SW480 (cell line): ENCODE measurements around the gene FSCN2.
A peak's percentile ranks its signal among the peaks of the same experiment; 100 is the strongest.

Experiments used
- DNase-seq: peaks from one replicate; pipeline ENCODE4 v3.0.0-alpha.2; 2016; ENCODE audit warnings: low spot score

Gene FSCN2

DNA sequence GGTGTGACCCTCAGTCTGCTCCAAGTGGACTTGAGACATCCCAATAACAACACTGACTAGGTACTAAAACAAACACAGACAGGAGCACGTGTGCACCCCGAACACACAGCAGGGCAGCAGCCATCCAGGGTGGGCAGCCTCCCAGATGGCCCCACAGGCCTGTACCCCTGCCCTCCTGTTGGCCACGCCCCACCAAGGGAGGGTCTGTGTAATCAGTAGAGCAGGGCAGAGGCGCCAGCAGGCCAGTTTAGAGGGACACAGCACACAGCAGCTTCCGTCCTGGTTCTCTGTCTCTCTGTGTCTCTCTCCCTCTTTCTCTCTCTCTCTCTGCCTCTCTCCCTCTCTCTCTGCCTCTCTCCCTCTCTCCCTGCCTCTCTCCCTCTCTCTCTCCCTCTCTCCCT is 37.0 kb upstream of the FSCN2 start:
- no peak for DNase-seq

DNA sequence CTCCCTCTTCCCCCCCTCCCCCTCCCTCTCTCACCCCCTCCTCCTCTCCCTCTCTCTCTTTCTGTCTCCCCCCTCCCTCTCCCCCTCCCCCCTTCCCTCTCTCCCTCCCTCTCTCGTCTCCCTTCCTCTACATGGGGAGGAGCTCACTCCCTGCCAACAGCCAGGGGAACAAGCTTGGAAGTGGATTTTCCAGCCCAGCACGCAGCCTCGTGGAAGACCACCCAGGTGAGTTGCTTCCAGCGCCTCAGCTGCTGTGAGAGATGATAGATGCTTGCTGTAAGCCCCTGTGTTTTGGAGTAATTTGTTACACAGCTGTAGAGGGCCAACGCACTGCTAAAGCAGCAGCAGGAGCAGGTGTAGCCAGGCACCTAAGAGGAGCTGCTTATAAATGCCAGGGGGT is 36.4 kb upstream of the FSCN2 start:
- no peak for DNase-seq

DNA sequence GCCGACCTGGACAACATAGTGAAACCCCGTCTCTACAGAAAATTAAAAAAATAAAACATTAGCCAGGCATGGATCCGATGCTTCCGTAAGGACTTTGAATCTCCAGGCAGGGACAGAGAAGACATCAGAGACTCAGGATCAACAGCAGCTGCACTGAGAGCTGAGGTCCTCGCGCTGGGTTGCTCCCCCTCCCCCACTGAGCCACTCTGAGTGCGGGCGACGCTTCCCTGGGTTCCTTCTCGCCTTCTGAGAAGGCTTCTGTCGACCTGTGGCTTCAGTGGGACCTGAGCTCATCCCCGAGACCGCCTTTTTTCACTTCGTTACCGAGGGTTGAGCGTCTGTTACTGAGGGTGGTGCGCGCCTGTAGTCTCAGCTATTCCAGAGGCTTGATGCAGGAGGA is 36.0 kb upstream of the FSCN2 start:
- DNase-seq, result no peak

DNA sequence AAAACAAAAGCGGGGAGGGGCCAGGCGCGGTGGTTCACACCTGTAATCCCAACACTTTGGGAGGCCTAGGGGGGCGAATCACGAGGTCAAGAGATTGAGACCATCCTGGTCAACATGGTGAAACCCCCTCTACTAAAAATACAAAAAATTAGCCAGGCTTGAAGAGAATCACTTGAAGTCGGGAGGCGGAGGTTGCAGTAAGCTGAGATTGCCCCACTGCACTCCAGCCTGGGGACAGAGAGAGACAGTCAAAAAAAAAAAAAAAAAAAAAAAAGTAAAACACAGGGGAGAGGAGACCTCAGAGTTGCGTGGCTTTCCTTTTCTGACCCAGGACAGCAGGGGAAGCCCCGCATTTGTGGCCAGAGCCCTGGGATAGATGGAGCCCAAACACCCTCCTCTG is 35.5 kb upstream of the FSCN2 start:
- no peak for DNase-seq

DNA sequence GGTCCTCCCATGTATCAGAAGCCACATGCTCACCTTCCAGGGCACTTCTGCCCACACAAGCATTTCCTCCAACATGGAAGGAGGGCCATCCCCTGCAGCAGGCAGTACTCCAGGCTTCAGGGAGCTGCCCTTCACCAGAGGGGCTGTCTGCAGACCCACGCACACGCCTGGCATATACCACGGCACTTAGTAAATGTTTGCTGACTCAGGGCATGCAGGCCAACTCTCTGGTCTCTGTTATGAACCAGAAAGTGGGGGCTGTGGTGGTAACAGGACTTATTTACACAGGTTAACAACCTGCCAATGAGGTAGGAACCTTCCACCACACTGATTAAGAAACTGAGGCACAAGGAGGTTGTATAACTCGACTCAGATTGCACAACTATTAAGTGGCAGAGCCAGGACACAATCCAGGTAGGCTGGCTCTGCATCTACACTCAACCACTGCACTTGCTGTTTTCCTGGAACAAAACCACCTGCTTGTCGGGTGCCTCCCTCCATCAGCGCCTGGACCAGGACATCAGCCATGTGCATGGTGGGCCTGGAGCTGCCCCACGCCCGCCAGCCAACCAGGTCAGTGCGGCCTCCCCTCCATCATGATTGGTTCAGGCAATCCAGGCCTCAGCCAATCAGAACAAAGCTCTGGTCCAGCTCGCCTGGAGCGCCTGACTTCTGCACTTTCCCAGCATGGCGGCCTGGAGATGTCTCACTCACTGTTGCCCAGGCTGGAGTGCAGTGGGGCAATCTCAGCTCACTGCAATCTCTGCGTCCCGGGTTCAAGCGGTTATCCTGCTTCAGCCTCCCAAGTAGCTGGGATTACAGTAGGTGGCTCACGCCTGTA is 34.8 kb upstream of the FSCN2 start:
- no peak for DNase-seq

DNA sequence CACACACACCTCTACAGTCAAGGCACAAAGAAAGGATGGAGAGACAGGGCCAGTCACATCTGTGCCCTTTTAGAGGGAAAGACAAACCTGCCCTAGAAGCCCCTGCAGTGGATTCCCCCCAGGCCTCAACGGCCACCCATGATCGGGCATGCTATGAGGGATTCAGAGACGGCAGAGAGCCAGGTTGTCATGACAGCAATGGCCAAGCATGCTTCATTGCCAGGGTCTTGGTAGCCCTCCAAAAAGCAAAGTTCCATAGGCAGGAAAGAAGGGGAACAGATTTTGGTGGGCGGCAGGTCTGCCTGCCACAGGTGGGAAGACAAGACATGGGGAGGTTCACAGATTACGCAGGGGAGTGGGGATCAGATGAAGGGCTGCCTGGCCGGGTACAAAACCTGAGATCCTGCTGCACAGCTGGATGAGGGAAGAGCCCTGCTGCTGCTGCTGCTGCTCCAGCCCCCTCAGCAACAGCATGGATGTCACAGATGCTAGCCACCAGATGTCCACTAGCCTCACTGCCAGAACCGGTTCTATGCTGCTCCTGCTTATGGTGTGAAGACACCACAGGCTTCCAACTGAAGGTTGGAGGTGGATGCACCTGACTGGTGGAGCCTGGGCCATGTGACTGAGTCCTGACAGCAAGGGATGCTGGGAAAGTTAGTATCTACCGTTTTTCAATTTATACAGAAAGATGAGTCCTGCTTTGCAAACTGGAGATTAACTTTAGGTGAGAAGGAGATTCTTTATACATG is 33.4 kb upstream of the FSCN2 start:
- no peak for DNase-seq

DNA sequence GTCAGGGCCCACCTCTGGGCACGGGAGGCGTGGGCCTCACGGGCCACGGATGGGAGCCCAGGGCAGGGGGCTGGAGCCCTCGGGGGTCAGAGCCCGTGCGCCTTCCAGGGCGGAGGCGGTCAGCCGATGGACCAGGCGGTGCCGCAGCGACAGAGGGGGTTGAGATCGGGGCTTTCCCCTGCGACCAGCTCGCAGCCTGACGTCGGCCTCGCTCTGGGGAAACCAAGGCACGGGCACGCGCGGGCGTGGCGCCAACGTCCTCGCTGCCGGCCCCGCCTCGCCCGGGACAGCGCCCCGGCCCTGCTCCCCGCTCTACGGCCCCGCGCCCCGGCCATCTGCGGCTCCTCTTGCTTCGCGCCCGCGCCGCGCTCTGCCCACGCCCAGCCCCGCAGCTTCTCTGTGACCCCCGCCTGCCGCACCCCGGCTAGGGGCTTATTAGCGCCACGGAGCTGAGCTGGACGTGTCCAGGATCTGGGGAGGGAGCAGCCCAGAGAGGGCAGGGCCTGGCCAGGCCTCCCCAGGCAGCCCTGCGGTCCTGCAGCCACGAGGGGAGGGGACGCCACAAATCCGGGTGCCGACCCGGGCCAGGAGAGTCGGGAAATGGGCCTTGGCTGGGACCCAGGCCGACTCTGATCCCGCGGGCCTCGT is 29.1 kb upstream of the FSCN2 start:
- no peak for DNase-seq

DNA sequence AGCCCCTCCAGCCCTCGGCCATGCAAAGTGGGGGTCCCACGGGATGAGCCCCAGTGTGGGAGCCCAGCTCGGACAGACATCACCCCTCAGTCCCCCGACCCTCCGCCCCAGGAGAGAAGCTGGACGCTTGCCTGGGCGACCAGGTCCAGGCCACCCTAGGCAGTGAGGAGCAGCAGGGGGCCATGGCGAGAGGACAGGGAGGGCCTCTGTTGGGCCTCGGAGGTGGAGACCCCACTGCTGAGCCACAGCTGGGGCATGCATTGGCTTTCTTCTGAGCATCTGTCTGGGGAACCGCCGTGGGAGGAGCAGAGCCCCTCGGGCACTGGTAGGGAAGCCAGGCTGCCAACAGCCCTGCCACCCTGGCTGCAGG is 28.6 kb upstream of the FSCN2 start:
- no peak for DNase-seq

DNA sequence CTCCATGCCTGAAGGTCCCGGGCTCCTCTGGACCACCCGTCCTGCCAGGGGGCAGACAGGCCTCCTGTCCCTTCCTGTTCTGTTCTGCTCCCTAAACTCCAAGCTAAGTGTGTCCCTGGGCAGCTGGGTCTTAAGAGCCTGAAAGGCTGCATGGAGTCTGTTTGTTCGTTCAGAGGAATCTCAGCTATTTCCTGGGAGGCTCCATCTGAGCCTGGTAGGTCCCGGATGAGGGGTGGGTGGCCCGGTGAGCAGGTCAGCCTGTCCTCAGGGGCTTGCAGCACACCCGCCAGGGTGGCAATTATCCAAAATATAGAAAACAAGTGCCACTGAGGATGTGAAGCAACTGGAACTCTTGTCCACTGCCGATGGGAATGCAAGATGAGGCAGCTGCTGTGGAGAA is 28.1 kb upstream of the FSCN2 start:
- no peak for DNase-seq

DNA sequence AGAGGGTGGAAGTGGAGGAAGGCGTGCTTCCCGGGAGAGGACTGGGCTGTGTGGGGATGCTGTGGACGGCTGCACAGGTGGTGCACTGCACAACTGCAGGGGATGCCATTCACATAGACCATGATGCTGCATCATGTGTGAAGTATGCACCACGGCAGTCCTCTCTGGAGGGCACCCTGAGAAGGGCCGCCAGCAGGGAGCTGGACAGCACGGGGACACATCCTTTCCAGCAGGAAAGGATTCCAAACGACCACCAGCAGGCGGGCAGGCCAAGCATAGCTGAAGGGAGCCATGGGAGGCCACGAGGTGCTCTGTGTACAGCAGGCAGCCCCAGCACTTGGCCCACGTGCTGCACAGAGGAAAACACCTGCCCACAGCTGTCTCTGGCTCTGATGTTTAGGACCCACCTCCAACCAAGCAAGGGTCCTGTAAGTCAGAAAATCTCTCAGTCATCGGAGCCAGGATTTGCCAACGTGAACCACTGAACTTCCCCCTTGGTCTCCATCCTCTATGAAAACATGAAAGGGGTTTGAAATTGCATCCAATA is 25.6 kb upstream of the FSCN2 start:
- no peak for DNase-seq

DNA sequence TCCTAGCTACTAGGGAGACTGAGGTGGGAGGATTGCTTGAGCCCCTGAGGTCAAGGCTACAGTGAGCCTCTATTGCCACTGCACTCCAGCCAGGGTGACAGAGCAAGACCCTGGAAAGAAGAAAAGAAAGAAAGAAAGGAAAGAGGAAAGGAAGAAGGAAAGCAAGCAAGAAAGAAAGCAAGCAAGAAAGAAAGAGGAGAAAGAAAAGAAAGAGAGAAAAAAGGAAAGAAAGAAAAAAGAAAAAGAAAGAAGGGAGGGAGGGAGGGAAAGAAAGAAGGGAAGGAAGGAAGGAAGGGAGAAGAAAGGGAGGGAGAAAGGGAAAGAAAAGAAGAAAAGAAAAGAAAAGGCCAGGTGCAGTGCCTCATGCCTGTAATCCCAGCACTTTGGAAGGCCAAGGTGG is 24.6 kb upstream of the FSCN2 start:
- DNase-seq, result no peak

DNA sequence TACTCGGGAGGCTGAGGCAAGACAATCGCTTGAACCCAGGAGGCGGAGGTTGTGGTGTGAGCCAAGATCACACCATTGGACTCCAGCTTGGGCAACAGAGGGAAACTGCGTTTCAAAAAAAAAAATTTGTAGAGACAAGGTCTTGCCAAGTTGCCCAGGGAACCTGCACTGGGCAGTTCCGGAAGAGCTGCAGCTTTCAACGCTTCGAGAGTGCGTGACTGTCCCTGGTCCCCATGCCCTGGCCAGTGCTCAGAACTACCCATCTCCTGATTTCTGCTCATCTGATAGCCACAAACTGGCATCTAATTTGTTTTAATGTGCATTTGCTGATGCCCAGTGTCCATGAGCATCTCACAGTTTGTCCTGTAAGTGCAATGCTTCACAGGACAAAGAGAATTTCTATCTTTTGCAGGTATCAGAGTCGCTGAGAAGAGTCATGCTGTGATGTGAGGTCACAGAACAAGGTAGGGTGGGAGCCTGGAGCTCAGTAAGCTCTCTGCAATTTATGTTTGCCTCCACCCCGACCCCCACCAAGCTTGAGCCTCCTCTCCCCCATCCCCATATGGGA is 19.5 kb upstream of the FSCN2 start:
- DNase-seq, result no peak

DNA sequence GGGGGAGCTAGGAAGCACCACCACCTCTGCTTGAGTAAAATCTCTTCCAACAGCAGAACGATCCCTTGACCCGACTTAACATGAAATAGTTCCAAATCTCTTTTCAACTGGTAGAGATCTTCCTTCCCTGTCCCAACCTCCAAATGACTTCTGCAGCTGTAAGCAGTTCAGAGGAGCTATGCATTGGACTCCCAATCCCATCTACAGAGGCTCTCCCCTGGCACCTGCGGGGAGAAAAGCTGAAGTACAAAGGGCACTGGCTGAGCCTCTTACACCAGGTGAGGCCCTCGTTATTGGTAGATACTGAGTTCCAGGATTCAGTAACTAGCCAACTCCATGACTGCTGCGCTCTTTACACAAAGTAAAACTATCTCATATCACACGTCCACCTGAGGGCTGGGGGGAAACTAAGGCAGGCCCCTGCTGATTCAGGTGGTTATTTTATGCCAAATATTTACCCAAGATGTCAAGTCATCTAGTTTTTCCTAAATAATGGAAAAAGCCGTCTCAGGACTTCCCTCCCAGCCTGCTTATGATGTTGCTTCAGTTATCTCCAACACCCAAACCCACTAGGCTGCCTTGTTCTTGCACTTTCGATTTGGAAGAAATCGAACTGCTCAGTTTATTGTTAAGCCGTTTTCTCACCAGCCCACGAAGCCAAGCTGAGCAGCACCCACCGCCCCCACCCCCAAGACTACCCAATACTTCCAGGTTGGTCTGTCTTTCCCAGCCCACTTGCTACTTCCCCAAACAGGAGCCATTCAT is 18.8 kb upstream of the FSCN2 start:
- peak; percentile 48 for DNase-seq

DNA sequence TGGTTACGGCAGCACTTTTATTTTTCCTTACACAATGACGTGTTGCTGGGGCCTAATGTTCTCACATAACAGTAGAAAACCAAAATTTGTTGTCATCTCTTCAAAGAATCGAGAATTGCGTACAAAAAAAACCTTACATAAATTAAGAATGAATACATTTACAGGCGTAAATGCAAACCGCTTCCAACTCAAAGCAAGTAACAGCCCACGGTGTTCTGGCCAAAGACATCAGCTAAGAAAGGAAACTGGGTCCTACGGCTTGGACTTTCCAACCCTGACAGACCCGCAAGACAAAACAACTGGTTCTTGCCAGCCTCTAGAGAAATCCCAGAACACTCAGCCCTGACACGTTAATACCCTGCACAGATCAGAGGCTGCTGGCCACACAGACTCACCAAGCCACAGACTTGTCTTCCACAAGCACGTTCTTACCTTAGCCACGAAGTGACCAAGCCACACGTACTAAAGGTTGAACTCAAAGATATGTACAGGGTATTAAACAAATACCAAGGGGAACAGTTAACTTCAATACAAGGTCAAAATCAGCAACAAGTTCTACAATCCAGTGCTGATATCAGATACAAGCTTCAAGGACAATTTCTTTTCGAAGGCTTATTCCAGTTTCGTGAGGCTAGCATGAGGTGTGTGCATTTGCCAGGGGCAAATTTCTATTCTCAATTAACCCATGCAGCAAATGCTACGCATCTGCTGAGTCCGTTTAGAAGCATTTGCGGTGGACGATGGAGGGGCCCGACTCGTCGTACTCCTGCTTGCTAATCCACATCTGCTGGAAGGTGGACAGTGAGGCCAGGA is 18.0 kb upstream of the FSCN2 start:
- DNase-seq, result no peak

DNA sequence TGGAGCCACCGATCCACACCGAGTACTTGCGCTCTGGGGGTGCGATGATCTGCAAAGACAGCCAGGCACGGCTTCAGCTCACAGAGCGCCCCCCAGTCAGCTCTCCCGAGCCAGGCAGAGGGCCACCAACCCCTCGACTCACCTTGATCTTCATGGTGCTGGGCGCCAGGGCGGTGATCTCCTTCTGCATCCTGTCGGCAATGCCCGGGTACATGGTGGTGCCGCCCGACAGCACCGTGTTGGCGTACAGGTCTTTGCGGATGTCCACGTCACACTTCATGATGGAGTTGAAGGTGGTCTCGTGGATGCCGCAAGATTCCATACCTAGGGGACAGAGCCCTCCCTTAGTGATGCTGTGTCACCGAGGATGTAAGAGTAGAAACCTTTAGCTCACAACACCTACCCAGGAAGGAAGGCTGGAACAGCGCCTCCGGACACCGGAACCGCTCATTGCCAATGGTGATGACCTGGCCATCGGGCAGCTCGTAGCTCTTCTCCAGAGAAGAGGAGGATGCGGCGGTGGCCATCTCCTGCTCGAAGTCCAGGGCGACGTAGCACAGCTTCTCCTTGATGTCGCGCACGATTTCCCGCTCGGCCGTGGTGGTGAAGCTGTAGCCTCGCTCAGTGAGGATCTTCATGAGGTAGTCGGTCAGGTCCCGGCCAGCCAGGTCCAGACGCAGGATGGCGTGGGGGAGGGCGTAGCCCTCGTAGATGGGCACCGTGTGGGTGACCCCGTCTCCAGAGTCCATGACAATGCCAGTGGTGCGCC is 17.2 kb upstream of the FSCN2 start:
- DNase-seq, result no peak

DNA sequence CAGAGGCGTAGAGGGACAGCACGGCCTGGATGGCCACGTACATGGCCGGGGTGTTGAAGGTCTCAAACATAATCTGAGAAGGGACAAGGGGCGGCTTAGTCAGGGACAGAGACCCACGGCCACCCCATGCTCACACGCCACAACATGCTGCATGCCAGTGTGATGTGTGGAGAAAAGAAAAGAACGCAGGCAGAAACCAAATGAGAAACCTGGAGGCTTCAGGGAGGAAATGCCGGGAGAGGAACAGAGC is 16.7 kb upstream of the FSCN2 start:
- DNase-seq, result no peak

DNA sequence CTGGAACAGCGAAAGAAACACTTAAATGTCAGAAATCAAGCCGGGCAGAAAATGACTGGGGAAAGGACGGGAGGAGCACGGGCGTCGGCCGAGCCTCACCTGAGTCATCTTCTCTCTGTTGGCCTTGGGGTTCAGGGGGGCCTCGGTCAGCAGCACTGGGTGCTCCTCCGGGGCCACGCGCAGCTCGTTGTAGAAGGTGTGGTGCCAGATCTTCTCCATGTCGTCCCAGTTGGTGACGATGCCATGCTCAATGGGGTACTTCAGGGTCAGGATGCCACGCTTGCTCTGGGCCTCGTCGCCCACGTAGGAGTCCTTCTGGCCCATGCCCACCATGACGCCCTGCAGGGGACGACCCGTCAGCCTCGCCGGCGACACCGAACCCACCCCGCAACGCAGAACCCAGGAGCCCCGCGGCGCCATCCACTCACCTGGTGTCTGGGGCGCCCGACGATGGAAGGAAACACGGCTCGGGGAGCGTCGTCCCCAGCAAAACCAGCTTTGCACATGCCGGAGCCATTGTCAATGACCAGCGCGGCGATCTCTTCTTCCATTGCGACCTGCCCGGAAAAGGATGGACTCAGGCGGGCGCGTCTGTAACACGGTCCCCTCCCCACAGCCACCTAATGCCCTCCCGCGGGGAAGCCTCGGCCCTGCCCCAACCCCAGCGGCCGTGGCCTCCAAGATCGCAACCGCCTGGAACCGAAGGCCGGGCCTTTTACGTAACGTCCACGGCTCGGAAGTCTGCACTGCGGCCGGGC is 16.2 kb upstream of the FSCN2 start:
- DNase-seq, result no peak

DNA sequence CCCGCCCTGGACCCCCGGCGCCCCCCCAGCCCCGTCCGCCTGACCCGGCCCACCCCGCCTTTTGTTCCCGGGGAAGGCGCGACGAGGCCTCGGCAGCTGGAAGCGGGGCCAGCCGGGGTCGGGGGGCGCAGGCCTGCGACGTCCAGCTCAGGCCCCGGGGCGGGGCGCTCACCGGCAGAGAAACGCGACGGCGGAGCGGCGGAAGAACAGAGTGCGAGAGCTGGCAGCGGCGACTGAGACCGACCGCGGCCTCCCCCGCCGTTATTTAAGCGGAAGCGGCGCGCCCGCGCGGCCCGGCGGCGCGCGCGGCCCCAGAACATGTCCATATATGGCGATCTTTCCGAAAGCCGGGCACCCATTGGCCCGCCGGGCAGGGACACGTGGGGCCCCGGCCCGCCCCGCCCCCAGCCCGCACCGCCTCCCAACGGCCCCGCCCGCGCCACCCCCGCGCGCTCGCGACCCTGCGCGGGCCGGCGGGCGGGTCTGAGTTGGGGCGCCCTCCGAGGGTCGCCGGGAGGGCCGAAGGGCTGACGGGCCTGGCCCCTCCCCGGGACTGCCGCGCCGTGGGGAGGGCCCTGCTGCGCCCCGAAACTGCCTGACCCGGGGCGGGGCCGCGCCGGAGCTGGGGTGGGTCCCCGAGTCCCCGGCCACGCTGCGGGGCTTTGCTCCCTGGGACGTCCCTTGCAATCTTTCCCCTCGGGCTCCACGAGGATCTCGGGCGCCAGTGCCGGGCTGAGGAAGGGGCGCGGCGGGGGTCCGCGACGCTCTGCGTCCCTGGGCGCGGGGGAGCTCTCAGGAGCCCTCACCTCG is 15.4 kb upstream of the FSCN2 start, which contains the start of gene ACTG1:
ACTG1 (minus strand) TSS at position 238 of the 810 bp plus-strand sequence. CDS start 445 bp downstream, outside the sequence.
- peak; percentile 90 for DNase-seq

DNA sequence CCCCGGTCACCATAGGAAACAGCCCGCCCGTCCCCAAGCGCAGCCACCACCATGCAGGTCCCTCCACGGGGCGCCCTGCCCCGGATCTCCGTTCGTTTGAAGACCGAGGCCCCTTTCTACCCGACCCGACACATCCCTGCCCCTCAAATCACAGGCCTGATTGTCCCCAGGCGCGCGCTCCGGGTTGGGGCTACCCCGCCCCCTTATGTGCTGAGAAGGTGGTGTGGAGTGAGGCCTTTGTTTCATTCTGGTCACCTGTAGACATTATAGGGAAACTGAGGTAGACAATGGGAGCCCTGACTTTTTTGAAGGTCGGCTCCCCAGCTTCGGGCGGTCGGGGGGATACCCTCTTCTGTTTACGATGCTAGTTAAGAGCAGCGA is 14.8 kb upstream of the FSCN2 start:
- DNase-seq, result peak; percentile 84
